HEK293 (cell line): ENCODE data around the gene AHRR.
"Not testable (repeated sequence)": the region's sequence is repeated elsewhere in the genome, so short reads cannot be mapped to it uniquely, and the experiment has no call there.

Source experiments
- KLF16 ChIP-seq: fragments of 450-650 bp; formaldehyde crosslinking; IDR thresholded peaks from 2 replicates; pipeline ENCODE4 v1.5.1; 2017; ENCODE audit warnings: missing biosample characterization, missing genetic modification characterization
- SETDB1 ChIP-seq: IDR thresholded peaks from one replicate; pipeline ENCODE4 v1.6.1; 2017; ENCODE audit warnings: mild to moderate bottlenecking, low read length, moderate library complexity, mixed read lengths; ENCODE audit not compliant: insufficient read length
- ZNF138 ChIP-seq: fragments of 450-650 bp; formaldehyde crosslinking; IDR thresholded peaks from 2 replicates; pipeline ENCODE4 v1.5.1; 2016; ENCODE audit warnings: missing biosample characterization, missing genetic modification characterization, borderline replicate concordance
- ZNF530 ChIP-seq: fragments of 450-650 bp; formaldehyde crosslinking; IDR thresholded peaks from 2 replicates; pipeline ENCODE4 v1.5.1; 2016; ENCODE audit warnings: low read depth, missing biosample characterization, missing genetic modification characterization
- ZNF626 ChIP-seq: fragments of 450-650 bp; sonication (Bioruptor Pico); formaldehyde crosslinking; IDR thresholded peaks from 2 replicates; pipeline ENCODE4 v1.5.1; 2018; ENCODE audit warnings: missing biosample characterization, missing genetic modification characterization, inconsistent platforms
- TF ChIP-seq, protein P1 (sequence below): fragments of 450-650 bp; formaldehyde crosslinking; IDR thresholded peaks from 2 replicates; pipeline ENCODE4 v1.5.1; 2016; ENCODE audit warnings: missing biosample characterization, missing genetic modification characterization

DNA sequence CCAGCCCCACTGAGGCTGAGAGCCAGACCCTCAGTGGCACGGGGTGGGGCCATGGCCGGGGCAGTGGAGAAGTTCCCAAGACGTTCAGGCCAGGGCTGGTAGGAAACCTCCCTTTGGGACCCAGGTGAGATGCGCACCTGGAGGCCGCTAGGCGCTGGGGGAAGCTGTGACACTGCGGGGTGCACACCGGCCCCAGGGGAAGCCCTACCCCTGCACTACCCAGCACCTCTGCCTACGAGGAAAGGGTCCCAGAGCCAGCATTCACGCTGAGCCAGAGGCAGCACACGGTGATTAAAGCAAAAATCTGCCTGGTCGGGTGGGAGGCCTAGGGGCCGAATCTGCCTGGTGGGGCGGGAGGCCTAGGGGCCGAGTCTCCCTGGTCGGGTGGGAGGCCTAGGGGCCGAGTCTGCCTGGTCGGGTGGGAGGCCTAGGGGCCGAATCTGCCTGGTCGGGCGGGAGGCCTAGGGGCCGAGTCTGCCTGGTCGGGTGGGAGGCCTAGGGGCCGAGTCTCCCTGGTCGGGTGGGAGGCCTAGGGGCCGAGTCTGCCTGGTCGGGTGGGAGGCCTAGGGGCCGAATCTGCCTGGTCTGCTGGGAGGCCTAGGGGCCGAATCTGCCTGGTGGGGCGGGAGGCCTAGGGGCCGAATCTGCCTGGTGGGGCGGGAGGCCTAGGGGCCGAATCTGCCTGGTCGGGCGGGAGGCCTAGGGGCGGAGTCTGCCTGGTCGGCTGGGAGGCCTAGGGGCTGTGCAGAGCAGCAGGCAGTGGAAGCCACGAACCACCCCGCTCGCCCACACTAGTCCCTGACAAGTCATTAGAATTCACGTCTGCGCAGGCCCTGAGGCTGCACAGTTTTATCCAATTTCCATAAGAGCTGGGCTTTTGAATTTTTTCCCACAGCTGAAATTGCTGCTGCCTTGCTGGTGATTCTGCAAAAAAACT lies 93.7 kb downstream of the AHRR start:
- TF ChIP-seq, protein P1, sequence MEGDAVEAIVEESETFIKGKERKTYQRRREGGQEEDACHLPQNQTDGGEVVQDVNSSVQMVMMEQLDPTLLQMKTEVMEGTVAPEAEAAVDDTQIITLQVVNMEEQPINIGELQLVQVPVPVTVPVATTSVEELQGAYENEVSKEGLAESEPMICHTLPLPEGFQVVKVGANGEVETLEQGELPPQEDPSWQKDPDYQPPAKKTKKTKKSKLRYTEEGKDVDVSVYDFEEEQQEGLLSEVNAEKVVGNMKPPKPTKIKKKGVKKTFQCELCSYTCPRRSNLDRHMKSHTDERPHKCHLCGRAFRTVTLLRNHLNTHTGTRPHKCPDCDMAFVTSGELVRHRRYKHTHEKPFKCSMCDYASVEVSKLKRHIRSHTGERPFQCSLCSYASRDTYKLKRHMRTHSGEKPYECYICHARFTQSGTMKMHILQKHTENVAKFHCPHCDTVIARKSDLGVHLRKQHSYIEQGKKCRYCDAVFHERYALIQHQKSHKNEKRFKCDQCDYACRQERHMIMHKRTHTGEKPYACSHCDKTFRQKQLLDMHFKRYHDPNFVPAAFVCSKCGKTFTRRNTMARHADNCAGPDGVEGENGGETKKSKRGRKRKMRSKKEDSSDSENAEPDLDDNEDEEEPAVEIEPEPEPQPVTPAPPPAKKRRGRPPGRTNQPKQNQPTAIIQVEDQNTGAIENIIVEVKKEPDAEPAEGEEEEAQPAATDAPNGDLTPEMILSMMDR (tag by site-specific recombination), result not testable (repeated sequence)
- not testable (repeated sequence) for TF ChIP-seq ZNF138 (tag by site-specific recombination); ZNF626 (tag by site-specific recombination); SETDB1; ZNF530 (tag by site-specific recombination); KLF16 (tag by site-specific recombination)
